GM18873 (cell line): Measurements from ENCODE around the gene SEMA5A.

Experiments
- ATAC-seq: cut with Tn5 transposase; IDR thresholded peaks from one replicate; pipeline ENCODE4 v1.9.1; 2021; ENCODE audit warnings: mild to moderate bottlenecking, moderate library complexity, moderate number of reproducible peaks; ENCODE audit not compliant: unreplicated experiment, low FRiP score

SEMA5A gene, protein sequence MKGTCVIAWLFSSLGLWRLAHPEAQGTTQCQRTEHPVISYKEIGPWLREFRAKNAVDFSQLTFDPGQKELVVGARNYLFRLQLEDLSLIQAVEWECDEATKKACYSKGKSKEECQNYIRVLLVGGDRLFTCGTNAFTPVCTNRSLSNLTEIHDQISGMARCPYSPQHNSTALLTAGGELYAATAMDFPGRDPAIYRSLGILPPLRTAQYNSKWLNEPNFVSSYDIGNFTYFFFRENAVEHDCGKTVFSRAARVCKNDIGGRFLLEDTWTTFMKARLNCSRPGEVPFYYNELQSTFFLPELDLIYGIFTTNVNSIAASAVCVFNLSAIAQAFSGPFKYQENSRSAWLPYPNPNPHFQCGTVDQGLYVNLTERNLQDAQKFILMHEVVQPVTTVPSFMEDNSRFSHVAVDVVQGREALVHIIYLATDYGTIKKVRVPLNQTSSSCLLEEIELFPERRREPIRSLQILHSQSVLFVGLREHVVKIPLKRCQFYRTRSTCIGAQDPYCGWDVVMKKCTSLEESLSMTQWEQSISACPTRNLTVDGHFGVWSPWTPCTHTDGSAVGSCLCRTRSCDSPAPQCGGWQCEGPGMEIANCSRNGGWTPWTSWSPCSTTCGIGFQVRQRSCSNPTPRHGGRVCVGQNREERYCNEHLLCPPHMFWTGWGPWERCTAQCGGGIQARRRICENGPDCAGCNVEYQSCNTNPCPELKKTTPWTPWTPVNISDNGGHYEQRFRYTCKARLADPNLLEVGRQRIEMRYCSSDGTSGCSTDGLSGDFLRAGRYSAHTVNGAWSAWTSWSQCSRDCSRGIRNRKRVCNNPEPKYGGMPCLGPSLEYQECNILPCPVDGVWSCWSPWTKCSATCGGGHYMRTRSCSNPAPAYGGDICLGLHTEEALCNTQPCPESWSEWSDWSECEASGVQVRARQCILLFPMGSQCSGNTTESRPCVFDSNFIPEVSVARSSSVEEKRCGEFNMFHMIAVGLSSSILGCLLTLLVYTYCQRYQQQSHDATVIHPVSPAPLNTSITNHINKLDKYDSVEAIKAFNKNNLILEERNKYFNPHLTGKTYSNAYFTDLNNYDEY

DNA sequence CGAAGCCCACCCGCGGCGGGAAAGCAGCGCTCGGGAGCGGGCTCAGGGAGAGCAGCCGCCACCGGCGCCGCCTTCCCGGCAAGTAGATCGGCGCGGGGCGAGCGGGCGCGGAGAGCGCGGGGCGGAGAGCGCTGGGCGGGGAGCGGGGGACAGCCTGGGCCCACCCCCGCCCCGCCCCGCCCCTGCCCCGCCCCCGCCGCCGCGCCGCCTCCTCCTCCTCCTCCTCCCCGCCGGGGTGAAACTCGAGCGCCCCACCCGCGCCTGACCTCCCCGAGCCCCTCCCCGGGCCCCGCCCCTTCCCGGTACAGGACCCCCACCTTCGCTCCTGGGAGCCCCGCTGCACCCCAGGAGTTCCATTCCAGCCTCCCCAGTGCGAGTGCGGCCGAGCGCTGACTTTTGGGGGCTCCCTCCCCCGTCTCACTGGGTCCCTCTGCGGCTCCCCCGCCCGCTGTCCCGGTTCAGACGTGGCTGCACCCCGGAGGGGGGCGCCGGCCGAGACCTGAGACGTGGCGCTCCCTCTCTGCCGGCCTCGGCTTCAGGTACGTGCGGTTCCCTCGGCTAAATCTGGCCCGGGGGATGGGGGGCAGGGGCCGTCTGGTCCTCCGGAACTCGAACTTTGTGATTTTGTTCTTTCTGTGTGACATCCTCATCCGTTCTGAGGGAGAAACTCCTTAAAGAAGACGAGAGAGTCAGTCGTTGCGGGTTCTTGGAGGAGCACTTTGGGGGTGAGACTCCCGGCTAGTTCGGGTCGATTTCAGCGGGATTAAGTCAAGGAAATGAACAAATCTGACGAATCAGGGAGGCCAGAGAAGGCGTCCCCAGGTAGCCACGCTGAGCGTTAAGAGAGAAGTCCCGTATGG, at the start of gene SEMA5A:
TSS of gene SEMA5A (minus strand) at position 84 of the 860 bp plus-strand sequence. CDS start 166,129 bp downstream, outside the sequence.
- ATAC-seq = no peak

DNA sequence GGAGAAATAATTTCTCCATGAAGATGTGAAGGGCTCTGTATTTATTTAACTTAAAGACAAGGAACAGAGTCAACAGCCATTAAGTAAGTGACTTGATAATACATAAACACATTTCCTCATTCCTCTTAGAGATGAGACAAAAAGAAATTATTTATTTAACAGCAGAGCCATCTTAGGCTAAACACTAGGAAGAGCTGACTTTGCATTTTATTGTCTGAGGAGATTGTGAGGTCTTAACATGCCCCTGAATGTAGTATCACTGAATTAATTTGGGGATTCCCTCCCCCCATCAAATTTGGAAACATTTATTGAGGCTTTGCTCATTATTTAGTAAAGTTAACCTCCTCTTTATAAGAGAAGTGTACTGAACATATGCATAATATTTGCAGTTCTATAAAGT, 49.0 kb upstream of the SEMA5A start:
- ATAC-seq = no peak

DNA sequence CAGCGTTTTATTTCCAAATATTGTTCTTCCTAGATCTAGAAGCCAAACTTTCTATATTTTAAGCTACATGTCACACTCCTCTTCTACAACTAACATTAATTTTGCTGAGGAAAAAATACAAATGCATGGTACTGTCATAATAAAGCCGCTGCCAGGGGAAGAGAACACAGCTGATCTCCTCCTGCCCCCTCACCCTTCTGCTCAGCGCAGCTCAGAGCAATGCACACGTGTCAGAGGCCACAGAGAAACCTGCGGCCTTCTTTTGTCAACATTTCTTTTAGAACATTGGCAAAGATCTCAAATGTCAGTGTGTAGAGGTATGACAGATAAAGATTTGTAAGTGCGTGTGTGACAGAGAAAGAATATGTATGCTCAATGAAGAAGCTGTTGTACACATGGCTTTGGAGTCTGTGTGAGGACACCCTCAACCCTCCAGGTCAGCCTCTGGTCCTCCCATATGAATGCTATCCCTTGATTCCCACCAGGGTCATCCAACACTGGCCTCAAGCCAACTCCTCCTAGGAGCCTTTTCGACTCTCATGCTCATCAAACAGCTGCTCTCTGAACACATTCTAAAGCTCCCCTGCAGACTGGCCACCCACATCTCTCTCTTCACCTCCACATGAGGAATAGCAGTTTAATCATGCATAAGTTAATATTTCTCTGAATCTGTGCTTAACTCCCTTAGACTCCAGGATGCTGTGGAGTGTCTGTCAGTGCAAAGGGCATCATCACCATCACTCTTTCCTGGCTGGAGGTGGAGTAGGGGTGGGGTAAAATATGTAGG, 43.4 kb upstream of the SEMA5A start:
- ATAC-seq = no peak

DNA sequence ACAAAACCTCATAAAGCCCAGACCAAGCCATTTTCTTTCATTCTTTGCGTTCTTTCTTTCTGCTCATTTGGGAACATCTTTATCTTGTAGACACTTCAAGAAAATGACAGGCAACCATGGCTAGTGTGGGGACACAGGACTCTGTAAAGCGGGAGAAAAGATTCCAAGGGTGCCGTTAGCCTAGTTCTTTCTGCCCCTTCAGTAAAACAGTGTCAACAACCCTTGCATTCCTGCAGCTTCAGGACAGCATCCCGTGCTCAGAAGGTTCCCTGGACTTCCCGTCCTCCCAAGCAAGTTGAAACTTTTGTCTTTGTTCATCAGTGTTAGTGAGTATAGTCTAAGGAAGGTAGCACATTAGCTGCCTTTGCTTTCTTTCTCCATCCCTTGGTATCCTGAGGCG, 42.4 kb upstream of the SEMA5A start:
- no peak for ATAC-seq

DNA sequence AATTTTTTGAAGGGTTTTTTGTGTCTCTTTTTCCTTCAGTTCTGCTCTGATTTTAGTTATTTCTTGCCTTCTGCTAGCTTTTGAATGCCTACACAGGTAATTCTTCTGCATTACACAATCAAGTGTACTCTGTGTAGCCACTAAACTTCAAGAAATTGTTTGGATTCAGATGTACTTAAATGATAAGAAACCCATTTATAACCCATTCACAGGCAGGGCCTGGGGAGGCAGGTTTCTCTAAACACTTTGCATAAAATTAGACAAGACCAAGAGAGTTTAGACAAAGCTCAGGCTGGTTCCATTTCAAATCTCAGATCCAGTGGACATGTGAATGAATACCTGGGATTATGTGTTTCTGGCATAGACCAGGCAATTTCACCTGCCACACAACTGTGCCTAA, 41.3 kb upstream of the SEMA5A start:
- ATAC-seq = no peak

DNA sequence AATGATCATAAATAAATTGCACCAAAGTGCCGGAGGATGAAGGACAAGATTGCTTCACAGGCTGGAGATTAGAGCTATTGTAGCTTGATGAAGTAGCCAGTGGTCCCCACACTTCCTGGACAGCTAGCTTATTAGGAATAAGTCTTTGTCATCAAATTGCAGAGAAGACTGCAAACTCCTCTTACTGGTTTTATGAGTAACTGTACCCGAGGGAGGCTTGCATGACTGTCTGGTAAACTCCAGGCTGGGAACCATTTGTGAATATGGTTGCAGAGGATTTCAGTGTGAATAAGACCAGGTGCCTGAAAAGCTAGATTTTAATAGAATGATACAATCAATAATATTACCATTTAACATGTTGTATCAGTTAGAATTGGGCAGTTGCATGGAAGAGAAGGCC, 36.5 kb upstream of the SEMA5A start:
- ATAC-seq = no peak

DNA sequence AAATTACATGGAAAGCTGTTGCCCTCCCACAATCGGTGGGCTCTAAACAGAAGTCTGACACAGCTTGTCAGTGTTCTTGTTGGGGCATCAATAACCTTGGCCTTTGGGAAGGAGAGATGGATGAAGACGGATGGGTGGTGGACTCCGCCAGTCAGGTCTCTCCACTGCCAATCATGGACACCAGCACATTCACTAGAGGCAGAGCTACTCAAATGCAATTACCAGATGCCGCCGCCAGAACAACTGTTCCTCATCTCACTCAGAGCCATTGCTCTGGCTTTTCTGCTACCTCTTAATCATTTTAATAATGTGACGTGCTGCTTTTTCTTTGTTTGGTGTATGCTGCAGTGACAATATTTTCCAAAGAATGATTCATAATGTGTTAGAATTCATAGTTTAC, 27.9 kb upstream of the SEMA5A start:
- no peak for ATAC-seq

DNA sequence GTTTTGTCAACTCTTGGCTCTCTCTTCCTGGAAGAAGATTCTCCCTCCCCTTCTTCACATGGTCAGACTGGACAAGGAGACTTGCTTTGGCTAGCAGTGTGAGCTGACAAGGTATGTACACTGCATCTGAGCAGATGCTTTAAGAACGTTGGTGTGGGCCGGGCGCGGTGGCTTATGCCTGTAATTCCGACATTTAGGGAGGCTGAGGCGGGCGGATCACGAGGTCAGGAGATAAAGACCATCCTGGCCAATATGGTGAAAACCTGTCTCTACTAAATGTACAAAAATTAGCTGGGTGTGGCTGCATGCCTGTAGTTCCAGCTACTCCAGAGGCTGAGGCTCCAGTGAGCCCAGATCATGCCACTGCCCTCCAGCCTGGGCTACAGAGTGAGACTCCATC, 26.4 kb upstream of the SEMA5A start:
- no peak for ATAC-seq

DNA sequence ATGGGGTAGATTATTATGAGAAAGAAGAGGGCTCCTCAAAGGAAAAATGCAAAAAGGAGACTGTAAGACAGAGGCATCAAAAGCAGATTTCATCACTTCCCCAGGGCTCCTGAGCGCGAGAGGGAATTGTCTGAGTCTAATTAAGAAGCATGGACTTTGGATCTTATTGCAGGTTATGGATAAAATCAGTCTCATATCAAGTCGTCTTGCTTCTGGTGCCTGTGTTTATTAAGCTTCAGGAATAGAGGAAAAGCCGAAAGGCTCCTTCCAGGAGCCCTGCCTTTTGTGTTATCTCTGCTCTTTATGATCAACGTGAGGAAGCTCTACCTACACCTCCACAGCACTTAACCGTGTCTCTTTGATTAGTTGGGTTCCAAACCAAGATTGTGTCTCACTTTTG, 25.0 kb upstream of the SEMA5A start:
- ATAC-seq = no peak

DNA sequence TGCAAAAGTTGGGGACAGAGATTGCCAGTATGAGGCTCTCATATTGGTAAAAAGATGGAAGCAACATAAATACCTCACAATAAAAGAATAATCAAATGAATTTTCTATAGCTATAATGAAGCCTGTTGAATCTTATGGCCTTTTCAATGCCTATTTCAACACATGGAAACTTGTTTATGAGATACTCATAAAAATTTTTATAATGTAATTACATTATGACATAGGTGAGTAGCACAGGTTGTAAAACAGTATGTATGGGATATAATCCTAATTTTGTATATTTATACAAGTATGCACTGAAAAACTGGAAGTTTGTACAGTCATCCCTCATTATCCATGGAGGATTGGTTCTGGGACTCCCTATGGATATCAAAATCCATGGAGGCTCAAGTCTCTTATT, 21.2 kb upstream of the SEMA5A start:
- no peak for ATAC-seq

DNA sequence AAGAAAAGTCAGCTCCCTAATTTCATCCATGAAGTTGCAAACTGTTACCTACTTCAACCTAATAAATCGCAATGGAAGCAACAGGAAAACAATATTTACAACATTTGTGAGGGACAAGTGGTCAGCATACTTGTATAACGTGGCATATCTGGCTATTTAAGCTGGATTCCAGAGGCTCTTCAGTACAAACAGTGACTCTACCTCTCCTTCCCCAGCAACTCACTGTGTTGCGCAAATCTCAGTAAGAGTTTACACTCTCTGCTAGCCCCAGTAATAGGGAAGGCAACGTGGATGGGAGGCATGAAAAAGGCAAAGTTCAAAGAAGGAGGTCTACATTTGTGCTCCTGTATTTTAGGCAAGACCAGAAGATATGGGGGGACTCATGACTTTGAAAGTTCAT, 18.9 kb upstream of the SEMA5A start:
- no peak for ATAC-seq

DNA sequence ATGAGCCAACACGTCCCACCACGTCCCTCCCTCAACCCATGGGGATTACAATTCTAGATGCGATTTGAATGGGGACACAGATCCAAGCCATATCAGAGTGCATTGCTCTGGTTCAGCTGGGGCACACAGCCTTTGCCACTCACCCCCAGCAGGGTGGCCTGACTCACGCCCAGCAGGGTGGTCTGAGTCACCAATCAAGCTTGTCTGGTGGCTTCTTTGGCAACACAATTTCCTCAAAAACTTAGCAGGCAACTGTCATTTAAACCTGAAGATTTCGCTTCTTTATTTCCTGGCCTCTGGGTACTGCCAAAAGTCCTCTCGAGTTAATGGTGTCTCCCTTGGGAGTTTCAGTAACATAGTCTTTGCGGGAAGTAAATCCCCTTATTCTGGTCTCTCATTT, 16.3 kb upstream of the SEMA5A start:
- ATAC-seq = no peak

DNA sequence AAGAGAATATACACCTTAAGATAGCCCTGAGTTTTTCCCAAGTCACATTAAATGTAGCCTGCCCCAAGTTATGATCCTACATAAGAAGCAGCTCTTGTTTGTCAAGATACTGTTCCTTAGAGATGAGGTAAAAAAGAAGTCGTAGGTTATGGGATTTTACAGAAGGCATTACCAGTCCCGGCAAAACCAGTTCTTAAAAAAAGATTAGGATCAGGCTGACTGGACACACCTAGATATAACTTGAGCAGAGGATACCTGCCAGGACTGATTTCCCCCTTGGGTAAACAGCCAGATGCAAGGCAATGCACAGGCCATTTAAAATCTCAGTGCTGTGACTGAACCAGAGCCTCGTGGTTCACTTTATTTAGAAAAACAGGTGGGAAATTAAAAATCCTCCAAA, 14.1 kb upstream of the SEMA5A start:
- ATAC-seq = no peak

DNA sequence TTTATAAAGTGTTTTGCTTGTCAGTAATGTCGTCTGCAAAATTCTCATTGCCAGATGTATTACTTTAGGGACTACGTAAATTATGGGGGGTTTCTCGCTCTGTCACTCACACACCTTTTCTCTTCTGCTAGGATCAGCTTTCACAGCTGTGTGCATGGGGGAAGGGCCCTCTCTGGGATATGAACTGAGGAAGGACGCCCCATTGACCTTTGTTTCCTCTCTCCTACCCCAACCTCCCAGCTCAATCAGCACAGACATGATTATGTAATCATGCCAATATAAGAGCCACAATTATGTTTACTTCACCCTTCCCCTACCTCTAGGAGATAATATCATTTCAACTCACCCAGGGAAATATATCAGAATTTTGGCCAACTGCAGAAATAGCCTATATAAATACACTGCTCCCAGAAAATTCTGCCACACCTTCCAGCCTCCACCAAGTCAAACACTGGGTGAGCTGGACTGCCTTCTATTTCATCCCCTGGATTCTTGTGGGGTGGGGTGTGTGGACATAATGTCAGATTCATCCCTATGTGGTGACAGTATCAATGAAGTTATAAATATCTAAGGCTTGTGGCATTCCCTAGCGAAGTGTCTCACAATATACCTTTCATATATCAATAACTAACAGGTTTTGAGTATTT, 12.6 kb upstream of the SEMA5A start:
- ATAC-seq = no peak

DNA sequence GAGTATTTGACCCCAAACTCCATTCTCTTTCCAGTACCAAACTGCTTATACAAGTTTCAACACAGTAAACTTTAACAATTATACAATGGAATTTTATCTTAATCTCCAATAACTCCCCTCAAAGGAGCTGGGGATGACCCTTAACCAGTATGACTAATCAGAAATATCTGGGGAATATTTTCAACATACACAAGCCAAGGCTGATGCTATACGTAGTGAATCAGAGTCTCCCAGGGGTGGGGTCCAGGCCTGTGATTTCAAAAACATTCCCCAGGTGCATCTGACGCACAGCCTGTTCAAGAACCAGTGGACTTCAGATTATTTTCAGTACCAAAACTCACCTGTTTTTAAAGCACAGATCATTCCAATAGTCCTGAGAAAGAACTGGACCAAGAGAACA, 11.8 kb upstream of the SEMA5A start:
- no peak for ATAC-seq

DNA sequence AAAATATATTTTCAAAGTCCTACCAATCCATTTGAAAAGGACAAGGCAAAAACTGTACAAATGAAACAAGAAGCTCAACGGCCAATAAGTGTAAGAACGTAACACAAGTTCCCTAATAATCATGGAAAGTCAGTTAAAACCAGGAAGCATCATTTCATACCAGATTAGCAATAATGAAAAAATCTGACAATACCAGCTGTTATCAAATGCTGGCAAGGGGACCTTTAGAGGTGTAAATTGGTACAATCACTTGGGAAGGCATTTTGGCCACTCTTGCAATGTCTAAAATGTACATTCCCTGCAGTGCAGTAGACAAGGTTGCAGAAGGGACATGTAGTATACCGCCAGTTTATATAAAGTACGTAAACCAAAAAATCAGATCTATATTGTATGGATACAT, 10.1 kb upstream of the SEMA5A start:
- ATAC-seq = no peak

DNA sequence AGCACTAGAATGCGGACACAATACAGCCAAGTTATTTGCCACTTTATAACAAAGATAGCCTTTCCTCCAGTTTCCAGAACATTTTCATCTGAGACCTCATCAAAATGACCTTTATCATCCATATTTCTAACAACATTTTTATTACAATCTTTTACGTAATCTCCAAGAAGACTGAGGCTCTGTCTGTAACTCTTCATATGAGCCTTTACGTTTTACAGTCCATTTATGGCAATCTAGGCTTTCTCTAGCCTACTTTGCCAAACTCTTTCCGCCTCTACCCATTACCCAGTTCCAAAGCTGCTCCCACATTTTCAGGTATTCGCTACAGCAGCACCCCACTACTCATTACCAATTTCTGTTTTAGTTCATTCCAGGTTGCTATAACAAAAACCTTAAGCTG, 8.2 kb upstream of the SEMA5A start:
- no peak for ATAC-seq

DNA sequence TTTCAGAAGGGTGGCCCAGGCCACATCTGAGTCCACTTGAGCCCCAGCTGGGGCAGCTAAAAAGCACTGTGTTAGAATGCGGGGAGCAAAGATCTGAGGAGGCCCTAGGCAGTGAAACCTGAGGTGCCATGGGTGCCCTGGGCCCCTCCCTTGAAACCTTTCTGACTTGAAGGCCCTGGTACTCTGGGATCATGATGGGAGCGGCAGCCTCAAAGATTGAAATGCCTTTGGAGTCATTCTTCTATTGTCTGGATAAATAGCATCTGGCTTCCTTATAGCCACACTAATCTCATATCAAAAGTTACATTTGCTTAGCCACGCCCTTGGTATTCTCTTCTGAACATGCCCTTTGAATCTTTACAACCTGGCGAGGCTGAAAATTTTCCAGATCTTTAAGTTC, 7.7 kb upstream of the SEMA5A start:
- no peak for ATAC-seq
